ENCODE measurements around the gene ROBO1. TPM values are rescaled to one million over a fixed set of nuclear protein-coding genes. Genes with fewer than 3 reads are reported as not detected.

The ROBO1 gene
- total RNA-seq, 2 donors from 2014 or later: 7.6 to 19.7 TPM

DNA sequence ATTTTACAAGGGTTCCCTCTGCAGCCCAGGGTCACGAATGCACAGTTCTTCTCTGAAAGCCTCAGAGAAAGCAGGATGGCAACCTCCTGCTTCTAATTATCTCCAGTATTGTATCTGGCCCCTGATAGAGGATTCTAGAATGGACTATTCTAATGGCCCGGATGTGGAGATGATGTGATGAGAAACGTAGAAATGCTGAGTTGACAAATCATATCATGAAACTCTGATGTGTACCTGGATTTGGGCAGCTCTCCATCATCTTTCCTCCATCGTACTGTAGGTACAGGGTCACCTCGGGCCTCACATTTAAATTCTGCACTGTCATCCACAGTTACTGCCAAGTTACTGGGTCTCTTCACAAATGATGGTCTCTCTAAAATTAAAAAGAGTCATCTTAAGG, 1050.8 kb downstream of the ROBO1 start:
- Histone ChIP-seq H3K9me3 (no peaks in the 10 kb centered on the region), H3K36me3 (no peaks in the 10 kb centered on the region), H3K4me3 (no peak overlapping the region), H3K27me3 (no peaks in the 10 kb centered on the region), H3K27ac (no peak overlapping the region), H3K4me1 (no peaks in the 10 kb centered on the region)
- DNase-seq (ENCODE audit: low spot score): no peak
- TF ChIP-seq, protein P1, sequence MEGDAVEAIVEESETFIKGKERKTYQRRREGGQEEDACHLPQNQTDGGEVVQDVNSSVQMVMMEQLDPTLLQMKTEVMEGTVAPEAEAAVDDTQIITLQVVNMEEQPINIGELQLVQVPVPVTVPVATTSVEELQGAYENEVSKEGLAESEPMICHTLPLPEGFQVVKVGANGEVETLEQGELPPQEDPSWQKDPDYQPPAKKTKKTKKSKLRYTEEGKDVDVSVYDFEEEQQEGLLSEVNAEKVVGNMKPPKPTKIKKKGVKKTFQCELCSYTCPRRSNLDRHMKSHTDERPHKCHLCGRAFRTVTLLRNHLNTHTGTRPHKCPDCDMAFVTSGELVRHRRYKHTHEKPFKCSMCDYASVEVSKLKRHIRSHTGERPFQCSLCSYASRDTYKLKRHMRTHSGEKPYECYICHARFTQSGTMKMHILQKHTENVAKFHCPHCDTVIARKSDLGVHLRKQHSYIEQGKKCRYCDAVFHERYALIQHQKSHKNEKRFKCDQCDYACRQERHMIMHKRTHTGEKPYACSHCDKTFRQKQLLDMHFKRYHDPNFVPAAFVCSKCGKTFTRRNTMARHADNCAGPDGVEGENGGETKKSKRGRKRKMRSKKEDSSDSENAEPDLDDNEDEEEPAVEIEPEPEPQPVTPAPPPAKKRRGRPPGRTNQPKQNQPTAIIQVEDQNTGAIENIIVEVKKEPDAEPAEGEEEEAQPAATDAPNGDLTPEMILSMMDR (IDR thresholded peaks at IDR 0.05): no peak

- Histone ChIP-seq H3K27ac (no peak overlapping the region), H3K27me3 (no peaks in the 10 kb centered on the region), H3K36me3 (no peaks in the 10 kb centered on the region), H3K4me1 (no peaks in the 10 kb centered on the region), H3K9me3 (no peaks in the 10 kb centered on the region), H3K4me3 (no peak overlapping the region)
- no peak for DNase-seq (ENCODE audit: low spot score)
- TF ChIP-seq, protein P1 (IDR thresholded peaks at IDR 0.05): no peak
Measured at GRCh38 chr3:78712941-78713340, 1054.9 kb downstream of the ROBO1 start.

GRCh38 chr3:78712270-78712669, 1055.5 kb downstream of the ROBO1 start:
- H3K4me1 ChIP-seq: no peaks in the 10 kb centered on the region
- DNase-seq (ENCODE audit: low spot score): no peak
- H3K9me3 ChIP-seq: no peaks in the 10 kb centered on the region
- no peak overlapping the region for H3K4me3 ChIP-seq
- TF ChIP-seq, protein P1 (IDR thresholded peaks at IDR 0.05): no peak
- H3K36me3 ChIP-seq: no peaks in the 10 kb centered on the region
- H3K27ac ChIP-seq: no peak overlapping the region
- no peaks in the 10 kb centered on the region for H3K27me3 ChIP-seq

GRCh38 chr3:78708565-78709073, 1059.2 kb downstream of the ROBO1 start:
- H3K9me3 ChIP-seq: no peaks in the 10 kb centered on the region
- H3K27ac ChIP-seq: no peak overlapping the region
- TF ChIP-seq, protein P1 (IDR thresholded peaks at IDR 0.05): no peak
- H3K4me1 ChIP-seq: no peaks in the 10 kb centered on the region
- H3K27me3 ChIP-seq: no peaks in the 10 kb centered on the region
- no peak overlapping the region for H3K4me3 ChIP-seq
- H3K36me3 ChIP-seq: no peaks in the 10 kb centered on the region
- DNase-seq (ENCODE audit: low spot score): no peak

- no peaks in the 10 kb centered on the region for H3K9me3 ChIP-seq
Measured at GRCh38 chr3:78707609-78708008, 1060.2 kb downstream of the ROBO1 start.

More at GRCh38 chr3:78707609-78708008, 1060.2 kb downstream of the ROBO1 start:
- H3K27me3 ChIP-seq: no peaks in the 10 kb centered on the region
- no peak overlapping the region for H3K4me3 ChIP-seq
- no peak overlapping the region for H3K27ac ChIP-seq
- no peaks in the 10 kb centered on the region for H3K36me3 ChIP-seq
- H3K4me1 ChIP-seq: no peaks in the 10 kb centered on the region
- DNase-seq (ENCODE audit: low spot score): no peak
- TF ChIP-seq, protein P1 (IDR thresholded peaks at IDR 0.05): no peak

All from right atrium auricular region (tissue), 2 donors.